ENCODE results near the gene FAM89A.
"Not testable (repeated sequence)": the region's sequence is repeated elsewhere in the genome, so short reads cannot be mapped to it uniquely, and the experiment has no call there.

FAM89A gene

DNA sequence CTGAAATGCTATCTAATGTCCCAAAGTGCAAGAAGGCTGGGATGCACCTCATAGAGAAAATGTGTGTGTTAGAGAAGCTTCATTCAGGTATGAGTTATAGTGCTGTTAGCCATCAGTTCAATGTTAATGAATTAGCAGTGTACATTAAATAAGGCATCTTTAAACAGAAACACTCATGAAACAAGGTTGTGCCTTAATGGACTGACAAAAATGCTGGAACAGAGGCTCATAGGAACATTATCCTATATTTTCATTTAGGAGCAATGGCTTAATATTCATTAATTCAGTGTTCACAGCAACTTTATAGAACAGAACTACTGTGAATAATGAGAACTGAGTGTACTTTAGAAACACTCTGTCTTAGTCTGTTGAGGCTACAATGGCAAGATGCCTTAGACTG lies 15.2 kb upstream of the FAM89A start:
- DNase-seq, result no peak

DNA sequence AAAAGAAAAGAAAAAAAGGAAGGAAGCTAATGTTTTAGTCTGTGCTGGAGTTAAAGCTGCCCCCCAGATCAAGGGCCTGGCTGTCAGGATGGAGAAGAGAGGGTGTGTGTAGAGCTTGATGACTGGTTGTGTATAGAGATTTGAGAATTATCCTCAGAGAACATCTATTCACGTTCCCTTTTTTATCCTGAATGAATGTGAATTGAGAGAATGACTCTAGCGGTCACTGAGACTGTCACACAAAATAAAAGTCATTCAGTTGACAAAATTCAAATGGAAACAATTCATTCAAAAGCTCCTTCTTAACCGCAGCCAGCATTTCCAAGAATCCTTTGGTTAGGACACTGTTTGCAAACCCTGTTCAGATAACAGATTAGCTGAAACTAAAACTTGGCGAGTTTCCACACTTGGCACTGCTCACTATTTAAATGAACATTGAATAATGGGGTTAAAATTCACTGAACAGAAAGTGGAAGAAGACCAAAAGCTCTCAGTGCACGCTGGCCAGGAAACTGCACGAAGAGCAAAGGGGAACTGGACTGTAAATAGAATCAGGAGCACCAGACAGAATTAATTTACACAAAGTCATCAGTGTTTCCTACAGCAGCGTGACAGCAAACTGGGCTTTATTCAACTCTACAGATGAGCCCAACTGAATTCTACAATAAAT lies 13.6 kb upstream of the FAM89A start:
- DNase-seq, result peak; percentile 48

DNA sequence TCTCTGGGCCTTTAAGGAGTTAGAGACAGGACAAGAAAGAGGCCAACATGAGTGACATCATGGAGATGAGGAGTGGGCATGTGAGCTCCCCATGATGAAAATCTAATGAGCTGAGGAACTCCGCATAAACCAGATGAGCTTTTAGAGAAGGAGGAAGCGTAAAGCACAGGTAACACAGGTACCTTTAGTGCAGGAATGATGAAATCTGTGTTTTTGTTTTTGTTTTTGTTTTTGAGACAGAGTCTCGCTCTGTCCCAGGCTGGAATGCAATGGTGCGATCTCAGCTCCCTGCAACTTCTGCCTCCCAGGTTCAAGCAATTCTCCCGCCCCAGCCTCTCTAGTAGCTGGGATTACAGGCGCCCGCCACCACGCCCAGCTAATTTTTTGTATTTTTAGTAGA lies 12.7 kb upstream of the FAM89A start:
- no peak for DNase-seq

DNA sequence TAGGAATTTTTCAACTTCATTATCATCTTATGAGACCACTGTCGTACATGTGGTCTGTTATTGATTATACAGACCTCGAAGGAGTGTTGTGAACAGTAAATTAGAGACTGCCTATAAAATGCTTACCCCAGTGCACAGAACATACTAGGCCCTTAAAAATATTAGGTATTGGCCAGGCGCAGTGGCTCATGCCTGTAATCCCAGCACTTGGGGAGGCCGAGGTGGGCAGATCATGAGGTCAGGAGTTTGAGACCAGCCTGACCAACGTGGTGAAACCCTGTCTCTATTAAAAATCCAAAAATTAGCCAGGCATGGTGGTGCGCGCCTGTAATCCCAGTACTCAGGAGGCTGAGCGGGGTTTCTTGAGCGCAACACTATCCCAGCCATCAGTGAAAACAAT lies 10.9 kb upstream of the FAM89A start:
- DNase-seq, result not testable (repeated sequence)

- DNase-seq, result no peak
These were observed 10.3 kb upstream of the FAM89A start for GRCh38 chr1:231050395-231050794.

DNA sequence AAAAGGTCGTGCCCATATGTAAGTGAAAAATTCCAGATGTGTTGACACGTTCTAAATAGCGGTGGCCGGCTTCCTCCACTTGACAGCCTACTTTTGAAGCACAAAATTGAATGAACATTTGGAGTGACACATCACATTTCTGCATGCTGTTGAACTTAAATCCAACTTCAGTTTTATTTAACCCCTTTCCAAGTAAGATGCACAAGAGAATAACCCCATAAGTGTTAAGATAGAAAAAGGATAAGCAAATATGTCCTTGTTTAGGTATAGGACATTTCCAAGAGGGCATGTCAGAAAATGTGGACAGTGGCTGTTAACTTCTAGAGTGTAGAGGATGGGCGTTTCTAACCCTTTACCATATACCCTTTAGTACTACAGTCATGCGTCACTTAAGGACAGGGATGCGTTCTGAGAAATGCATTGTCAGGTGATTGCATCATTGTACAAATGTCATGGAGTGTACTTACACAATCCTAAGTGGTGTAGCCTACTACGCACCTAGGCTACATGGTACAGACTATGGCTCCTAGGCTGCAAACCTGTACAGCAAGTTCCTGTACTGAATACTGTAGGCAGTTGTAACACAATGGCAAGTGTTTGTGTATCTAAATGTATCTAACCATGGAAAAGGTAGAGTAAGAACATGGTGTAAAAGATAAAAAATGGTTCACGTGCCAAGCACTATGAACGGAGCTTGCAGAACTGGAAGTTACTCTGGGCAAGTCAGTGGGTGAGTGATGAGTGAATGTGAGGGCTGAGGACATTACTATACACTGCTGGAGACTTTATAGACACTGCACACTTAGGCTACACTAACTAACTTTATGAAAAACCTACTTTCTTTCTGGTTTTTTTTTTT lies 9.3 kb upstream of the FAM89A start:
- no peak for DNase-seq

GRCh38 chr1:231048419-231048818 lies 8.4 kb upstream of the FAM89A start:
- not testable (repeated sequence) for DNase-seq

DNA sequence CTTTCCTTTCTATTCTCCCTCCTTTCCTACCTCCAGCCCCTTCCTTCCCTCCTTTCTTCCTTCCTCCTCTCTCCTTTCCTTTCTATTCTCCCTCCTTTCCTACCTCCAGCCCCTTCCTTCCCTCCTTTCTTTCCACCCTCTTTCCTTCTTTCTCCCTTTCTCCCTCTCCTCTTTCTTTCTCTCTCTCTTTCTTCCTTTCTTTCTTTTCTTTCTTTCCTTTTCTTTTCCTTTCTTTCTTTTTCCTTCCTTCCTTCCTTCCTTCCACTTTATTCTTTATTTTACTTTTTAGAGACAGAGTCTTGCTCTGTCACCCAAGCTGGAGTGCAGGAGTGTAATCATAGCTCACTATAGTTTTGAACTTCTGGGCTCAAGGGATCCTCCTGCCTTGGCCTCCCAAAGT lies 7.5 kb upstream of the FAM89A start:
- DNase-seq, result not testable (repeated sequence)

DNA sequence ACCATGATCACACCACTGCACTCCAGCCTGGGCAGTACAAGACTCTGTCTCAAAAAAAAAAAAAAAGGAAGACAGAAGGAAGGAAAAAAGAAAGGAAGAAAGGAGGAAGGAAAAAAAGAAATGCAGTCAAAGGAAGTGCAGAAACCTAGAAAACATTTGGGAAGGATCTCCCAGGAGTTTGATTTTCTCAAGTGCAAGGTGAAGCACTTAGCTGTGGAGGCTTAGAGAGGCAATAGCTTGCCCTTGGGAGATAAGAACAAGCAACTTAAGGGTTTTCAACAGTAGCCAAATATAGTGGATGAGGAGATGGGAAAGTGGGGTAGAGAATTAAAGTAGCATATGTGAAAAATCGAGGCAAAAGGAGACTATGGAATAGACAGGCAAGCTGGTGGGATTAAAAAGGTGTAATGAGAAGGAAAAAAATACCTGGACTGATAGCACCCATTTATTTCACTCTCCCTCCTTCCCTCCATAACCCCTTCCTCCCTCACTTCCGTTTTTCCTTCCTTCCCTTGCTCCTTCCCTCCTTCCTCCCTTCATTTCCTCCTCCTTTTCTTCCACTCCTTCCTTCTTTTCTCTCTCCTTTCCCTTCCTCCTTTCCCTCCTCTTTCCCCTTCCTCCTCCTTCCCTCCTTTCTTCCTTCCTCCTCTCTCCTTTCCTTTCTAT lies 6.8 kb upstream of the FAM89A start:
- no peak for DNase-seq

DNA sequence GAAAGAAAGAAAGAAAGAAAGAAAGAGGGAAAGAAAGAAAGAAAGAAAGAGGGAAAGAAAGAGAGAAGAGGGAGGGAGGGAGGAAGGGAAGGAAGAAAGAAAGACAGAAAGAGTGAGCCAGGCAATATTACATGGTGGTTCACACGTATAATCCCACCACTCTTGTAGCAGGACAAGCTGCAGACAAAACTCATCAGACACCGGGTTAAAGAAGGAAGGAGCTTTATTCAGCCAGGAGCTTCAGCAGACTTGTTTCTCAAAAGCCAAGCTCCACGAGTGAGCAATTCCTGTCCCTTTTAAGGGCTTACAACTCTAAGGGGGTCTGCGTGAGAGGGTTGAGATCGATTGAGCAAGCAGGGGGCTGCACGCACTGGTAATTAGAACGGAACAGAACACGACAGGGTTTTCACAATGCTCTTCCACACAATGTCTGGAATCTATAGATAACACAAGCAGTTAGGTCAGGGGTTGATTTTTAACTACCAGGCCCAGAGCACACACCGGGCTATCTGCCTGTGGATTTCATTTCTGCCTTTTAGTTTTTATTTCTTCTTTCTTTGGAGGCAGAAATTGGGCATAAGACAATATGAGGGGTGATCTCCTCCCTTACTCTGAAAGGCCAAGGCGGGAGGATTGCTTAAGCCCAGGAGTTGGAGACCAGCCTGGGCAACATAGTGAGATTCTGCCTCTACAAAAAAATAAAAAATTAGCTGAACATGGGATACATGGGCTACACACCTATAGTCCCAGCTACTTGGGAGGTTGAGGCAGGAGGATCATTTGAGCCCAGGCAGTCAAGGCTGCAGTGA lies 6.1 kb upstream of the FAM89A start:
- not testable (repeated sequence) for DNase-seq

DNA sequence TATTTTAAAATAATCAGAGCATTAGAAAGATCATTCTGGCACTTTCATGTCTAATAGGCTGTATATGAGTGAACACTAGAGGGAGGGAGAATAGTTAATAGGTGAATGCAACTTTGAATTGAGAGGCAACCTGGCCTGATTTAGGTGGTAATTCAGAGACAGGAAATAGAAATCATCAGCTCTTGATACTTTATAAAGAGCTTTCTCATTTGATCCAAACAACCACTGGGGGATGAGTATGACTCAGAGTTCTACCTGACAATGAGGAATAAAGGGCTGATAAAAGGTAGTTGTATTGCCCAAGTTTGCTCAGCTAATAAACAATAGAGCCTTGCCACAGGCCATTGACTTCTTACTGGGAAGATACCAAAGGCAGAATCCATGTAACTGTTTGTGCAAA lies 5.2 kb upstream of the FAM89A start:
- DNase-seq, result no peak

DNA sequence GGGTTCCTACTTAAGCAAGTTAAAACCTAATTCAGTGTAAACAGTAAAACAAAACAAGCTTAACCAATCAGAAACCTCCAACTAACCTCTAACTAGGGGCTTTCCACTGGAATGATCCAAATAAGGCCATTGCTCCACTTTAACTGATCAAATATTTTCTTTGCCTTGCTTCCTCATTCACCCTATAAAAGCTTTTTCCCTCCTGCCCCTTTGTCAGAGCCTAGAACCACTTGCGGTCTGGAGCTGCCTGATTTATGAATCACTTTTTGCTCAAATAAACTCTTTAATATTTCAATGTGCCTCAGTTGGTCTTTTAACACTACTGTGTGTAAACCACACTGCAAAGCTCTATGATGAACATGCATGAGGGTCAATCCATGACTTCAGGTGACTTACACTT lies 4.5 kb upstream of the FAM89A start:
- no peak for DNase-seq

- no peak for DNase-seq
These were observed 1.7 kb upstream of the FAM89A start for GRCh38 chr1:231041719-231042261.

- no peak for DNase-seq
These were observed 1.0 kb upstream of the FAM89A start for GRCh38 chr1:231040800-231041718.

GRCh38 chr1:231039161-231040018 lies 664 bp downstream of the FAM89A start:
- DNase-seq, result peak; percentile 30

DNA sequence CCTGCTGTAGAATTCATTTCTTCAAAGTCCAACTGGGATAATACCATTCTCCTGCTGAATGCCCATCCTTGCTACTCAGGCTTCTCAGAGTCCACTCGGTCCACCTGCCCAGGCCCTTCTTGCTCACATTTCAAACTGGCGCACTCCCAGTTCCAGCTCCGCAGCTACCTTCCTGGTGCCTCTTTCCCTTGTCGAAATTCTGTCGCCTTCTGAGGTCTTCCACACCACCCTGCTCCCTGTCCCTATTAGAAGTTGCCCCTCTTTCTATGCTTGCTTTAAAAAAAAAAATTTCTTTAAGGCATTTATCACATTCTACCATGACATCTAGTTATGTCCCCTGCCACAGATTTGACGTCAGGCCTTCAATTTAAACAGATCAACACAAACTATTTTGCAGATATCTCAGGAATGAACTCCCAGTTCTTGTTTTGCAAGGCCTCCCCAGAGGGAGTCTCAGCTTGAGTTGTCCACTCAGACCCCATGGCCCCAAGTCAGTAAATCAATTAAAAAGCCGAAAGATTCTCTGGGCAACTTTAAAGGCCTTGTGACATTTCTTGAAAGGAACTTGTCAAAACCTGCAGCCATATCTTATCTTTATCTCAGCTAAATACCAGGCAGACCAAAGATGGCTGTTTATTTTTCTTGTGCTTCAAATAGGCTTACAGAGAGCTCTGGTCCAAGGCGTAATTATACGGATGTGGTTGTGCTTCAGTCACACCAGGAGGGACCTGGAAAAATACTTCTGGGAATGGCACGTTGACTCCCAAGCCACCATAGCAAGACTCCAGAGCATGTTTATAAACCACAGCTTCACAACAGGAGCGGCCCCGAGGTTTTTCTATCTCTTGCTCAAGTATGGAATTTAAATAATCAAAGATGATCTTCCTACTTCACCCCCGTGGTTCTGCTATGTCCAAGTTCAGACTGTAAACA lies 2.2 kb downstream of the FAM89A start:
- DNase-seq, result no peak

DNA sequence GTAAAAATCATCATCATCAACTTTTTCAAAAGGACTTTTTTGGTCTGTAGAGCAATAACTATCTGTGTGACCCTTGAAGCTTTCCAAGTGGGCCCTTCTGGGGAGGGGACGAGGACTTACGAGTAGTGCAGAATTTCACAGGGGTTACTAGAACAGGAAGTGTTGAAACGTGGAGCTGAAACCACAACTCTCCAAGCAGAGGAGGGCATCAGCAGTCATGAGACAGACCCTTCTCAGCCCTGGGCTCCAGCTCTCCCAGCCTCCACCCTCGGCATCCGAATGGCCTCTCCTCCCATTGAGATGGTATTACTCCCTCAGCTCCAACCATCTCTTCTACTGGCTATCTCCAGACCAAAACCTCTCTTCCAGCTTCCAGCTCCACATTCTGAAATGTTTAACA lies 3.6 kb downstream of the FAM89A start:
- DNase-seq, result no peak

GRCh38 chr1:231035799-231036198 lies 4.3 kb downstream of the FAM89A start:
- DNase-seq, result no peak

DNA sequence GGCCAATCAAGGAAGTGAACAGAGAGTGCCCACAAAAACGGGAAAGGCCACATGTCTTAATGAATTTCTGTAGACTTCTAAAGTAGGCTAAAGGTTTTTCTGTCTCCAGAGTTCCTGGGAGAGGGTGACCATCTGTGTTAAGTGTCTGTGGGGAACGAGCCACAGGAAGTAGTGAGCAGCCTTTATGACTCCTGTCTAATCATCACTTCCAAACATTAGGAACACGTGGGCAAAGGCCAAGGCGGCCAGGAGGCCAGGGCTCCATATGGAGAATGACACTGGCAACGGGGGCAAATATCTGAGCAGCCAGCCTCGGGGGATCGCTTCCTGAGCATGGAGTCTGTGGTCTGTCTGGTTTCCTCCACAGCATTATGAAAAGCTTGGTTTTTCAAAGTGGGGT lies 7.1 kb downstream of the FAM89A start:
- DNase-seq, result no peak
